A549 (cell line): ENCODE results near the gene C3orf20. TPM values are rescaled to one million over a fixed set of nuclear protein-coding genes. Genes with fewer than 3 reads are reported as not detected.

ENCODE experiments used
- ATAC-seq, 2 experiments: fragments of 200-7000 bp in 1 of 2; fragments of >200 bp in 1 of 2; cut with Nextera tagmentation in 1 of 2; cut with Tn5 transposase in 1 of 2; 3 replicates each; pipeline versions ENCODE4 v1.8.0 to v1.9.1; 2018 to 2020; ENCODE audit warnings: mild to moderate bottlenecking in 1 of 2, moderate library complexity in 1 of 2
- CTCF ChIA-PET: fragments of 300-600 bp; sonication (Branson Sonifier 250); formaldehyde crosslinking; extraction: SDS; loops from one replicate; lab custom pipeline; 2021; ENCODE audit warnings: antibody characterized with exemption, inconsistent platforms; lab: Yijun Ruan, JAX
- POLR2A ChIA-PET: fragments of 350-600 bp; formaldehyde crosslinking; extraction: SDS; loops from one replicate; lab custom pipeline; 2021; ENCODE audit warnings: antibody characterized with exemption, inconsistent platforms; lab: Yijun Ruan, JAX
- DNase-seq, 2 experiments: peaks; one replicate each; pipeline versions ENCODE4 v3.0.0 to v3.0.0-alpha.2; 2011 to 2016; ENCODE audit warnings: low read depth in 1 of 2, low spot score in 1 of 2
- FAIRE-seq: peaks from 2 replicates; lab custom pipeline; 2011; peaks lifted over from hg19 to GRCh38; lab: Jason Lieb, UNC
- H3K27ac ChIP-seq, 2 experiments: fragments of >200 bp; sonication (Bioruptor Twin); formaldehyde crosslinking; 3 replicates each; pipeline ENCODE4 v1.5.1; 2016 to 2017
- H3K4me1 ChIP-seq: fragments of >200 bp; sonication (Bioruptor Twin); formaldehyde crosslinking; 3 replicates; pipeline ENCODE4 v1.6.1; 2016
- H3K4me2 ChIP-seq: fragments of >200 bp; sonication (Bioruptor Twin); formaldehyde crosslinking; 3 replicates; pipeline ENCODE4 v1.6.1; 2016
- H3K4me3 ChIP-seq: fragments of >200 bp; sonication (Bioruptor Twin); formaldehyde crosslinking; 3 replicates; pipeline ENCODE4 v1.5.1; 2016
- H3K9me3 ChIP-seq: fragments of >200 bp; sonication (Bioruptor Twin); formaldehyde crosslinking; 3 replicates; pipeline ENCODE4 v1.6.1; 2016
- CBX8 ChIP-seq: fragments of 200-600 bp; sonication (generic); IDR thresholded peaks from 2 replicates; pipeline ENCODE4 v1.6.1; 2016
- CTCF ChIP-seq: fragments of >200 bp; sonication (Bioruptor Twin); formaldehyde crosslinking; IDR thresholded peaks from 3 replicates; pipeline ENCODE4 v1.5.1; 2016
- E2F6 ChIP-seq: IDR thresholded peaks from 2 replicates; pipeline ENCODE4 v1.6.1; 2012; ENCODE audit warnings: low read depth, borderline replicate concordance
- FOSB ChIP-seq: fragments of 250-450 bp; sonication (Bioruptor Pico); IDR thresholded peaks from 2 replicates; pipeline ENCODE4 v1.5.0; 2020; ENCODE audit warnings: mild to moderate bottlenecking, moderate library complexity
- HDAC2 ChIP-seq: fragments of 200-600 bp; sonication (generic); IDR thresholded peaks from 2 replicates; pipeline ENCODE4 v1.6.1; 2016
- HEYL ChIP-seq: fragments of 250-450 bp; sonication (Bioruptor Pico); IDR thresholded peaks from 2 replicates; pipeline ENCODE4 v1.8.0; 2021; ENCODE audit warnings: mild to moderate bottlenecking, moderate library complexity
- HMGXB4 ChIP-seq: fragments of 250-450 bp; sonication (Bioruptor Pico); IDR thresholded peaks from 2 replicates; pipeline ENCODE4 v1.5.0; 2021; ENCODE audit warnings: mild to moderate bottlenecking, moderate library complexity, borderline replicate concordance
- JUN ChIP-seq, 2 experiments: fragments of >200 bp; sonication (Bioruptor Twin); formaldehyde crosslinking; IDR thresholded peaks; 2 replicates in 1 of 2; 3 replicates in 1 of 2; pipeline ENCODE4 v1.6.1; 2016 to 2017
- NFE2L2 ChIP-seq: fragments of 150-350 bp; conservative IDR thresholded peaks from 2 replicates; pipeline ENCODE4 v1.6.1; 2014; ENCODE audit warnings: low read length
- POLR2A ChIP-seq: IDR thresholded peaks from 2 replicates; pipeline ENCODE4 v1.6.1; 2012; ENCODE audit warnings: mild to moderate bottlenecking, low read length
- RCOR1 ChIP-seq: fragments of 150-350 bp; IDR thresholded peaks from 2 replicates; pipeline ENCODE4 v1.6.1; 2014; ENCODE audit warnings: antibody characterized with exemption, low read length, low read depth
- ZFP36 ChIP-seq: fragments of 450-650 bp; IDR thresholded peaks from 2 replicates; pipeline ENCODE4 v1.6.1; 2014; ENCODE audit warnings: borderline replicate concordance; ENCODE audit not compliant: partially characterized antibody
- ZNF302 ChIP-seq: fragments of 250-450 bp; sonication (Bioruptor Pico); IDR thresholded peaks from 2 replicates; pipeline ENCODE4 v1.9.0; 2021; ENCODE audit warnings: inconsistent platforms, mild to moderate bottlenecking, moderate library complexity
- WGBS: methylation state at CpG from one replicate; pipeline ENCODE4 v1.1.6; 2017; ENCODE audit errors: missing lambda C conversion rate; 5-methylcytosine and 5-hydroxymethylcytosine counted together
- polyA plus RNA-seq, 4 experiments: library from polyadenylated mRNA; depleted of rRNA in 3 of 4; stranded (reverse); fragments of >200 nt; fragmentation: RNase III in 1 of 4; extraction: RNeasy Plus Mini Kit Qiagen cat#74134 plus additional on column Dnase treatment in 1 of 4; gene quantifications; 2 replicates in 3 of 4; 3 replicates in 1 of 4; pipeline ENCODE4 v1.2.3, GENCODE V29; 2011 to 2017
- TF ChIP-seq, protein P1 (sequence below): fragments of 150-350 bp; IDR thresholded peaks from 2 replicates; pipeline ENCODE4 v1.6.1; 2014; ENCODE audit warnings: low read depth, mild to moderate bottlenecking, low read length

The C3orf20 gene
- polyA plus RNA-seq, 2 of the 4 experiments (the other 2 are of a cell fraction) = 0.05 TPM; not detected in 1

GRCh38 chr3:14657579-14657978 is 17.4 kb upstream of the C3orf20 start:
- H3K4me1 ChIP-seq = peaks cover 14% of the 10 kb centered on the region; the same call in 2 of the 3 replicates
- no peak overlapping the region for H3K4me3 ChIP-seq
- CTCF ChIA-PET = interaction anchor here (1.0 to 1.5 kb wide), 3 partner anchors 16 to 264 kb away, joined by 3 to 4 read pairs (median 3); no protein-coding TSS in a partner anchor
- FAIRE-seq (no peak), DNase-seq (no peak), ATAC-seq (no peak)
- POLR2A ChIA-PET = no interaction called here
- WGBS = 92% methylated on average over 2 of the region's 2 CpGs
- TF ChIP-seq ZNF302 (CRISPR knock-in tag) (no peak), HEYL (CRISPR knock-in tag) (no peak)
- no peaks in the 10 kb centered on the region for H3K9me3 ChIP-seq
- H3K27ac ChIP-seq = no peak overlapping the region
- no peak overlapping the region for H3K4me2 ChIP-seq

DNA sequence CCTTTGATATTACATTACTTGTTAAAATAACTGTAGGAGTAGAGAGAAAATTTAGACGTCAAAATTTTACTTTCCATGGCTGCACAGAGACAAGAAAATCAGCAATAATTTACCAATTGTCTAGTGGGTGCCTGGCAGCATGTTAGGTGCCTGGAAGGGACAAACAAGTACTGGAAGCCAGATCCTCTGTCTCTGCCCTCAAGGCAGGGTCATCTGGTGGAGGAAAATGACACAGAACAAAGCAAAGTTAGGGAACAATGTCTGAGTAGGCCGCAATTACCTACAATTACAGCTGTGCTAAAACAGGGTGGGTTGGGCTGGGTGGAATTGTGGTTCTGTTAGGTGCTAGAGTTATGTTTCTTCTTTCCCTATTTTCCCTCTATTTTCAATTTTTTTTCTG is 16.0 kb upstream of the C3orf20 start:
- ATAC-seq = no peak
- H3K4me3 ChIP-seq = no peak overlapping the region
- no peak for DNase-seq
- WGBS = 93% methylated on average over 2 of the region's 2 CpGs
- ChIA-PET POLR2A (interaction anchor here (1.2 kb wide), 1 partner anchor 8 kb away, joined by 4 read pairs; the partner anchor contains the start of gene CCDC174), CTCF (interaction anchor here (3.4 kb wide), 1 partner anchor 262 kb away, joined by 15 read pairs; no protein-coding TSS in a partner anchor)
- TF ChIP-seq ZNF302 (CRISPR knock-in tag) (no peak), POLR2A (no peak), HDAC2 (no peak), NFE2L2 (no peak)
- H3K4me1 ChIP-seq = peaks cover under 1% of the 10 kb centered on the region; the same call in 1 of the 3 replicates
- H3K9me3 ChIP-seq = no peaks in the 10 kb centered on the region
- FAIRE-seq = no peak
- no peak overlapping the region for H3K27ac ChIP-seq
- H3K4me2 ChIP-seq = no peak overlapping the region

GRCh38 chr3:14660942-14661341 is 14.0 kb upstream of the C3orf20 start:
- no peak for FAIRE-seq
- POLR2A ChIA-PET = interaction anchor here (1.5 kb wide), 1 partner anchor 9 kb away, joined by 5 read pairs; the partner anchor contains the start of gene CCDC174
- CTCF ChIA-PET = interaction anchor here (1.2 to 3.4 kb wide), 5 partner anchors 12 to 260 kb away, joined by 3 to 15 read pairs (median 4); no protein-coding TSS in a partner anchor

GRCh38 chr3:14663396-14664135 is 11.4 kb upstream of the C3orf20 start:
- ATAC-seq = no peak
- Histone ChIP-seq H3K27ac (no peak overlapping the region), H3K4me2 (no peak overlapping the region), H3K4me3 (no peak overlapping the region), H3K4me1 (no peaks in the 10 kb centered on the region), H3K9me3 (no peaks in the 10 kb centered on the region)
- ChIA-PET POLR2A (no interaction called here), CTCF (interaction anchor here (0.8 to 1.4 kb wide), 3 partner anchors 10 to 91 kb away, joined by 3 to 6 read pairs (median 4); no protein-coding TSS in a partner anchor)
- FAIRE-seq = no peak
- TF ChIP-seq, protein P1, sequence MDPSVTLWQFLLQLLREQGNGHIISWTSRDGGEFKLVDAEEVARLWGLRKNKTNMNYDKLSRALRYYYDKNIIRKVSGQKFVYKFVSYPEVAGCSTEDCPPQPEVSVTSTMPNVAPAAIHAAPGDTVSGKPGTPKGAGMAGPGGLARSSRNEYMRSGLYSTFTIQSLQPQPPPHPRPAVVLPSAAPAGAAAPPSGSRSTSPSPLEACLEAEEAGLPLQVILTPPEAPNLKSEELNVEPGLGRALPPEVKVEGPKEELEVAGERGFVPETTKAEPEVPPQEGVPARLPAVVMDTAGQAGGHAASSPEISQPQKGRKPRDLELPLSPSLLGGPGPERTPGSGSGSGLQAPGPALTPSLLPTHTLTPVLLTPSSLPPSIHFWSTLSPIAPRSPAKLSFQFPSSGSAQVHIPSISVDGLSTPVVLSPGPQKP = no peak
- no peak for TF ChIP-seq NFE2L2
- no peak for TF ChIP-seq E2F6
- TF ChIP-seq HMGXB4 = no peak
- no peak for TF ChIP-seq CTCF
- 90% methylated on average over 5 of the region's 5 CpGs for WGBS
- DNase-seq = no peak

More at GRCh38 chr3:14660942-14661341, 14.0 kb upstream of the C3orf20 start:
- WGBS = 72% methylated on average over 4 of the region's 4 CpGs
- H3K27ac ChIP-seq = no peak overlapping the region
- H3K4me1 ChIP-seq = no peaks in the 10 kb centered on the region
- TF ChIP-seq CBX8 (no peak), ZFP36 (no peak), JUN (IDR thresholded peaks at IDR 0.05) (no peak), FOSB (CRISPR knock-in tag) (no peak), RCOR1 (no peak)
- TF ChIP-seq, all 56 proteins: peak for 0
- no peaks in the 10 kb centered on the region for H3K9me3 ChIP-seq
- no peak overlapping the region for H3K4me2 ChIP-seq
- ATAC-seq (no peak), DNase-seq (no peak)
- no peak overlapping the region for H3K4me3 ChIP-seq
